Stomach (tissue), 9 donors: ENCODE results near the gene SLC35F5. TPM values are rescaled to one million over a fixed set of nuclear protein-coding genes. Genes with fewer than 3 reads are reported as not detected.
"Not testable (repeated sequence)": the region's sequence is repeated elsewhere in the genome, so short reads cannot be mapped to it uniquely, and the experiment has no call there.

Experiments
- DNase-seq, 2 donors: peaks; one replicate each; pipeline versions ENCODE4 v3.0.0 to v3.0.0-alpha.2; 2013 to 2019
- H3K27ac ChIP-seq, 5 donors: fragments of 200-600 bp in 4 of 5; sonication (generic) in 4 of 5; one replicate each; pipeline ENCODE4 v1.5.1; 2013 to 2019; ENCODE audit warnings: mild to moderate bottlenecking in 1 of 5, moderate library complexity in 1 of 5
- H3K27me3 ChIP-seq, 3 donors: fragments of 200-600 bp; sonication (generic); one replicate each; pipeline ENCODE4 v1.5.1; 2017 to 2019; ENCODE audit warnings: mixed run types in 1 of 3
- H3K36me3 ChIP-seq, 4 donors: fragments of 200-600 bp; sonication (generic); 1 replicate in 3 of 4; 2 replicates in 1 of 4; pipeline ENCODE4 v1.5.1; 2016 to 2019
- H3K4me1 ChIP-seq, 4 donors: fragments of 200-600 bp; sonication (generic); one replicate each; pipeline ENCODE4 v1.5.1; 2016 to 2019
- H3K4me3 ChIP-seq, 4 donors: fragments of 200-600 bp; sonication (generic) in 3 of 4; one replicate each; pipeline ENCODE4 v1.5.1; 2016 to 2019; ENCODE audit warnings: mild to moderate bottlenecking in 1 of 4
- H3K9me3 ChIP-seq, 4 donors: fragments of 200-600 bp; sonication (generic); one replicate each; pipeline ENCODE4 v1.5.1; 2016 to 2019
- CTCF ChIP-seq, 7 experiments: fragments of 450-650 bp in 4 of 7; fragments of 200-600 bp in 3 of 7; sonication (generic) in 3 of 7; IDR thresholded peaks; one replicate each; pipeline ENCODE4 v1.5.1; 2016 to 2019; ENCODE audit warnings: antibody characterized with exemption in 7 of 7, control low read depth in 2 of 7, mild to moderate bottlenecking in 1 of 7
- EP300 ChIP-seq: sonication (generic); formaldehyde crosslinking; IDR thresholded peaks from one replicate; pipeline ENCODE4 v1.6.1; 2017; ENCODE audit warnings: antibody characterized with exemption
- POLR2A ChIP-seq, 4 donors: fragments of 450-650 bp; IDR thresholded peaks; one replicate each; pipeline ENCODE4 v1.6.1; 2016; ENCODE audit warnings: antibody characterized with exemption in 4 of 4, control low read depth in 2 of 4, mild to moderate bottlenecking in 1 of 4, moderate library complexity in 1 of 4
- POLR2AphosphoS5 ChIP-seq, 3 donors: sonication (generic); formaldehyde crosslinking; IDR thresholded peaks; one replicate each; pipeline ENCODE4 v1.6.1; 2016; ENCODE audit warnings: antibody characterized with exemption in 3 of 3
- WGBS, 5 donors: extraction: QIAGEN DNeasy Blood & Tissue Kit in 3 of 5; methylation state at CpG; one replicate each; pipeline versions ENCODE4 v1.1.5 to v1.1.7; 2013 to 2018; 5-methylcytosine and 5-hydroxymethylcytosine counted together
- intact Hi-C: fragments of 100-400 bp; cut with DNase I; formaldehyde crosslinking; loops from one replicate; pipeline ENCODE4 v1.15.1; 2023; ENCODE audit warnings: low total_unique reads
- polyA plus RNA-seq, 3 donors: library from polyadenylated mRNA; stranded (reverse); fragments of 200-250 nt; gene quantifications; one replicate each; pipeline ENCODE4 v1.2.3, GENCODE V29; 2013
- total RNA-seq, 5 donors: library from RNA; depleted of rRNA; stranded (reverse); fragments of >200 nt; gene quantifications; one replicate each; pipeline versions ENCODE4 v1.1.0 to v1.2.3, GENCODE V29; 2014 to 2016
- donor health status: healthy with polysubstance abuse.
- donor health status: Bipolar disorder and iron deficiency.
- donor health status: healthy.

Gene SLC35F5
- total and polyA plus RNA-seq, 8 donors = 8.7 to 399 (median 94.7) TPM

GRCh38 chr2:113703386-113704299, 52.8 kb downstream of the SLC35F5 start:
- Histone ChIP-seq H3K4me1 (peaks cover 0 to 9% (median 0%) of the 10 kb centered on the region in 4 donors), H3K27me3 (no peaks in the 10 kb centered on the region), H3K27ac (no peak overlapping the region), H3K36me3 (peaks cover 8 to 11% (median 8%) of the 10 kb centered on the region in 4 donors), H3K9me3 (no peaks in the 10 kb centered on the region), H3K4me3 (no peak overlapping the region)
- intact Hi-C loops = no loop called here
- no peak for TF ChIP-seq POLR2AphosphoS5 (IDR thresholded peaks at IDR 0.05)
- no peak for TF ChIP-seq EP300
- no peak for TF ChIP-seq CTCF (IDR thresholded peaks at IDR 0.05)
- TF ChIP-seq POLR2A (IDR thresholded peaks at IDR 0.05) = no peak
- DNase-seq = no peak
- 90 to 95% (median 94%) methylated on average over 23 to 25 of the region's 25 CpGs for WGBS, 5 donors

GRCh38 chr2:113700186-113700841, 56.1 kb downstream of the SLC35F5 start:
- H3K9me3 ChIP-seq = no peaks in the 10 kb centered on the region
- TF ChIP-seq EP300 (no peak), CTCF (IDR thresholded peaks at IDR 0.05) (peak in 1 of 7 experiments; percentile 10)
- DNase-seq = no peak
- 50 to 77% (median 67%) methylated on average over 17 of the region's 17 CpGs for WGBS, 5 donors
- no peak overlapping the region for H3K27ac ChIP-seq
- H3K4me1 ChIP-seq = no peaks in the 10 kb centered on the region
- peaks cover 8 to 11% (median 8%) of the 10 kb centered on the region in 4 donors for H3K36me3 ChIP-seq
- H3K27me3 ChIP-seq = no peaks in the 10 kb centered on the region
- H3K4me3 ChIP-seq = no peak overlapping the region
- intact Hi-C loops = no loop called here

GRCh38 chr2:113698892-113699447, 57.5 kb downstream of the SLC35F5 start:
- Histone ChIP-seq H3K36me3 (no peaks in the 10 kb centered on the region), H3K27me3 (no peaks in the 10 kb centered on the region), H3K9me3 (no peaks in the 10 kb centered on the region), H3K4me3 (no peak overlapping the region), H3K4me1 (no peaks in the 10 kb centered on the region), H3K27ac (no peak overlapping the region)
- intact Hi-C loops = no loop called here
- TF ChIP-seq POLR2A (IDR thresholded peaks at IDR 0.05) = no peak
- TF ChIP-seq EP300 = no peak
- no peak for TF ChIP-seq CTCF (IDR thresholded peaks at IDR 0.05)
- no peak for TF ChIP-seq POLR2AphosphoS5 (IDR thresholded peaks at IDR 0.05)
- 88 to 95% (median 91%) methylated on average over 5 of the region's 5 CpGs for WGBS, 5 donors
- DNase-seq = no peak

GRCh38 chr2:113698251-113698650, 58.2 kb downstream of the SLC35F5 start:
- DNase-seq, H3K4me3 ChIP-seq, H3K36me3 ChIP-seq, H3K9me3 ChIP-seq, H3K27me3 ChIP-seq, intact Hi-C loops, H3K27ac ChIP-seq, H3K4me1 ChIP-seq: not testable (repeated sequence)
- 90 to 96% (median 92%) methylated on average over 2 of the region's 2 CpGs for WGBS, 5 donors
